Stimulated activated CD8-positive, alpha-beta memory T cell treated with anti-CD3 and anti-CD28 coated beads, Interleukin-15, amount 100 ng/mL, for 24 hours (primary cell): ENCODE measurements around the gene PRAME.
"Not testable (repeated sequence)": the region's sequence is repeated elsewhere in the genome, so short reads cannot be mapped to it uniquely, and the experiment has no call there.

Experiments used
- DNase-seq: peaks from one replicate; pipeline ENCODE4 v3.0.0-alpha.2; 2020; ENCODE audit warnings: low read depth

The PRAME gene

DNA sequence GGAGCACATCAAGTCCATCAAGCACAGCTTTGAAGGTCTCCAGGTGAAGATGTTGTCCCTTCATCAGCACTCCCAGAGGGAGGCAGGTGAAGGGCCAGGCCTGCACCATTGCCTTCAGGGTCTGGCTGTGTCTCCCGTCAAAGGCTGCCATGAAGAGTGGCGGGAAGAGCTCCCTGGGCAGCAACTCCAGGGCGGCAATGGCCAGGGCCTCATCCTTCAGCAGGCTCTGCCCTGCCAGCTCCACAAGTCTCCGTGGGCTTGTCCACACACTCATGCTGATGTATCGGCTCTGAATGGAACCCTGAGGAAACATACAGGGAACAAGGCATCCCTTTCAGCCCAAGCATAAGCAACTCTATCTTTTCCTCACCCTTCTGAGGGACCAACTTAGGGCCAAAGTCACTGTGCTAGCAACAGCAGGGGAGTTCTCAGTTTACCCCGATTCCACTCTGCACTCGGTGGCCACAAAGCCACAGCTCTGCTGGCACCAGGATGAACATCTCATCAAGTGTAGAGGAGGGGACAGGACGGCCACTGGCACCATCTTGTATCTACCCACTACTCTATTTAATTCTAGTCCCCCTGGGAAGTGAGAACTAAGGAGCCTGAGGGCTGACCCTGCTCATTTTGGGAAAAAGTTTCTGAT is 8.2 kb downstream of the PRAME start:
- no peak for DNase-seq

DNA sequence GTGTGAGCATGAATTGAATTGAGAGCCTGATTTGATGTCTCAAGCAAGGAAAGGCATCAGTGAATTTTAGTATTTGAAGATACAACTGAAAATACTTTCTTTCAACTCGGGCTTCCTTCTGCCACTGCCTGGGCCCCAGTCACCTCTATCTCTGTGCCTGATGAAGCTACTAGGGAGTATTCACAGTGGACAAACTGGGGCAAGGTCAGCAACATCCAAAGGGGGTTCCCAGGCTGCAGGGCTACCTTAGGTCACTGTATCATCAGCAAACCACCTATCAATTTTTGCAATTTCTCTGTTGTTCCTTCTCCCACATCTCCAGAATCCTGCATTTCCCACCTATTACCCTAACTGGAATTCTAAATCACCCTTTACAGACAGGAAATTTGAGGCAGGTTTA is 10.2 kb downstream of the PRAME start:
- DNase-seq, result no peak

DNA sequence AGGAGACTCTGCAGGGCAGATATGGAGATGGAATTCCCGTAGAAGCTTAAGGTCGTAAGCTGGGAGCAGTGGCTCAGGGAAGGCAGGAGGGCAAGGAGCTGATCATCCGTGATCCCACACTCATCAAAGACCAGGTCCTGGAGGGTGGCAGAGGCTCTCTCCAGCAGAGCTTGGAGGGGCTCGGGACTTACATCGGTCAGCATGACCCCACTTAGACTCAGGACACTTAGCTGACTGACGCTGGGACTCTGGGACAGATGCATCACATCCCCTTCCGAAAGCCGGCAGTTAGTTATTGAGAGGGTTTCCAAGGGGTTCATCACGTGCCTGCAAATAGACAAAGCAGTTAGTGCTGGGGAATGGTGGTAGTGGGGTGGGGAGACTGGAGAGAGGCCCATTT is 10.7 kb downstream of the PRAME start:
- no peak for DNase-seq

DNA sequence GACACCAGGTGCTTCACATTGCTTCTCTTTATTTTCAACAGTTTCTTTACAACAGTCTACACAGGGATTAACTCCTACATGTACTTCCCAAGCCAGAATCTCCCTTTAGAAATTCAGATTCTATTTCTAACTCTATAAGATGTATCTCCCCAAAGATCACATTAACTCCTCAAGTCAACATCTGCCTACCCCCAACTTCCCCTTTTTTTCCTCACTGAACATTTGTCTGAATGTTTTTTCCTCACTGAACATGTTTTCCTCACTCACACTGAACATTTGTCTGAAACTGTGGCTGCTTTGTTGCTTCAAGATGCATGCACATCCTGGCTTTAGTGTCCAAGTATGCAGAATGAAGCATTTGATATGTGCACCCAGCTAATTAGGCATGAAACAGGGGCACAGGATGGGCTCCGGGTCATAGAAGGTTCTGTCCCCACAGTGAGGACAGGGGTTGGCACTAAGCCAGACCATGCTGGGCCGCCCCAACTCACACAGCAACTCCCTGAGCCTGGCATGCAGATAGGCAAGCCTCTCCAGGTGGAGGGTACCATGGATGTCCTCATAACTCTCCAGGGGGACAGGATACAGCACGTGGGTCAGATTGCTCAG is 11.3 kb downstream of the PRAME start:
- no peak for DNase-seq

DNA sequence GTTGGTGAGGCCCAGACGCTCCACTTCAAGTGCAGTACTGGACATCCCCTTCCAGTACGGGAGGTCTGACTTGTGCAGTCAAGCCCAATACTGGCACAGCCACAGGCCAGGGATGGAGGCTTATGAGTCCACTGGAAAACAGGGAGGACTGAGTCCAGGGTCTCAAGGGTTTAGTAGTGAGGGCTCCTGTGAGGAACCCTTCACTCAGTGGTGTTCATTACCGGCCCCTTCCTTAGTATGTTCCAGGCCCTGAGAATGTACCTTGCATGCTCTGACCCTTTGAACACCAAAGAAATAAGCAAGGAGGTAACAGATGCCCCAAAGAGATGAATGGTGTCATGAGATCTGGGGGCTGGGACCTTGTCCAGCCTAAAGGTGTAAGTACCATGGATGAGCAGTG is 11.8 kb downstream of the PRAME start:
- no peak for DNase-seq

DNA sequence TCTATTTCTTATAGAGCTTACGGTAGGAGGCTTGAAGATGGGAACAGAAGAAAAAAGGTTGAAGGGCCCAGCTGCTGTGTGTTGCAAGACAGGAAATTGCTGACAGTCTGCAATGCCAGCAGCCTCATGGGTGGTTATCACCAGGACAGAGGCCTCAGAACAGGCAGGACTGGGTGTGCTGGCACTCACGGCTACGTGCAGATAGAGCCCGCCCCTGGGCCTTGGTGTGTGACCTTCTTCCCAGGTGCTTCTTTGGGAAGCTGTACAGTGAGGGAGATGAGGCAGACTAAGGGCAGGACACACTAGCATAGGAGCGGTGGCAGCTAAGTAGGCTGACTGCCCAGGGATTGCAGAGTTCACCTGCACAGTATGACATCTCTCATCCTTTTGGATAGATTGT is 12.6 kb downstream of the PRAME start:
- no peak for DNase-seq

DNA sequence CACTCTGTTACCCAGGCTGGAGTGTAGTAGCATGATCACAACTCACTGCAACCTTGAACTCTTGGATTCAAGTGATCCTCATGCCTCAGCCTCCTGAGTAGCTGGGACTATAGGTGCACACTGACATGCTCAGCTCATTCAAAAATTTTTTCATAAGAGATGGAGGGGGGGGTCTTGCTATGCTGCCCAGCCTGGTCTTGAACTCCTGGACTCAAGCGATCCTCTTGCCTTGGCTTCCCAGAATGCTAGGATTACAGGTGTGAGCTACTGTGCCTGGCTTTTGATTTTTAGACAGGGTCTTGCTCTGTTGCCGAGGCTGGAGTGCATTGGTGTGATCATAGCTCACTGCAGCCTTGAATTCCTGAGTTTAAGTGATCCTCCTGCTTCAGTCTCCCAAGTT is 14.0 kb downstream of the PRAME start:
- DNase-seq, result no peak

DNA sequence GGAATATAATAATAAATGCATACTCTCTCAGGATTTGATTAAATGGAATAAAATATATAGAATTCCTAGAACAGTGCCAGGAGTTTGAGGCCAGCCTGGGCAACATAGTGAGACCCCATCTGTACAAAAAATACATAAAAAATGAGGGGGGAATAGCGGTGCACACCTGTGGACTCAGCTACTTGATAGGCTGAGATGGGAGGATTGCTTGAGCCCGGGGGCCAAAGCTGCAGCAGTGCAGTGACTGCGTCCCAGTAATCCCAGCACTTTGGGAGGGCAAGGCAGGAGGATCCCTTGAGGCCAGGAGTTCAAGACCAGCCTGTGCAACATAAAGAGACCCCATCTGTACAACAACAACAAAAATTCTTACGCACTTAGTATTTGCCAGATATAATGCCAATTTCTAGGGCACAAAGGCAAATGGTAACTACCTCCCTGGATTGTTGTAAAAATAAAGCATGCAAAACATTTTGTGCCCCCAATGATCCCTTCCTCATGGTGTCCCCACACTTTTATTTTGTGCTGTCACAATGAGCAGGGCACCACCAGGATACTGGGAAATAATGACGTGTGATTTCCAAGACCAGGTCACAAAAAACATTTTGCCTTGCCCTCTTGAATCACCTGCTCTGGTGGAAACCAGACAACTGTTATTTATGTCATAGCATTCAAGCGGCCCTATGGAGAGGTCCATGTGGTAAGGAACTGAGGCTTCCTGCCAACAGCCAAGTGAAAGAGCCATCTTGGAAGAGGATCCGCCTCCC is 20.7 kb downstream of the PRAME start:
- no peak for DNase-seq

DNA sequence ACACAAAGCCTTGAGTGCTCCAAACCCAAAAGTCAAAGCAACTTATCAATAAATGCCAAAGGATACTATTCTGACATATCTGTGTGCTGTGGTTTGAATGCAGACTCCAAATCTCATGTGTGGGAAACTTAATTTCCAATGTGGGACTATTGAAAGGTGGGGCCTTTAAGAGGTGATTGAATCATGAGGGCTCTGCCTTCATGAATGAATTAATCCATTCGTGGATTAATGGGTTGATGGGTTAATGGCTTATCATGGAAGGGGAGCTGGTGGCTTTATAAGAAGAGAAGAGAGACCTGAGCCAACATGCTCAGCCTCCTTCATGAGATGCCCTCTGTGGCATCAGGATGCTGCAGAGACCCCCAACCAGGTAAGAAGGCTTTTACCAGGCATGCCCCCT is 22.1 kb downstream of the PRAME start:
- no peak for DNase-seq

DNA sequence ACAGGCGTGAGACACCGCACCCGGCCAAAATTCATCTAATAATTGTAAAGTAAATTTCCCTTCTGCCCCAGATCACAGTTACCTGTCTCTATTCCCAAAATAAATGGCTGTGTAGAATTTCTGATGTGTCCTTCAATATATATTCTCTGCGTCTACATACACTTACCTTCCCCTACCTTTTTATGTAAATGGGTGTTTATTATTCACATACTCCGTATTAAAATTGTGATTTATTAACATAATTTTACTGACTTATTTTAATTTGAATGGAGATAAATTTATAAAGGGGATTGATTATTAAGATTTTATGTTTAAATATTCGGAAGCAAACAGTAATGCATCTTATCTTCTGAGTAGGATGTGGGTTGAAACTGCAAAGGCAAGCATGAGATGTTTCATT is 22.6 kb downstream of the PRAME start:
- no peak for DNase-seq

DNA sequence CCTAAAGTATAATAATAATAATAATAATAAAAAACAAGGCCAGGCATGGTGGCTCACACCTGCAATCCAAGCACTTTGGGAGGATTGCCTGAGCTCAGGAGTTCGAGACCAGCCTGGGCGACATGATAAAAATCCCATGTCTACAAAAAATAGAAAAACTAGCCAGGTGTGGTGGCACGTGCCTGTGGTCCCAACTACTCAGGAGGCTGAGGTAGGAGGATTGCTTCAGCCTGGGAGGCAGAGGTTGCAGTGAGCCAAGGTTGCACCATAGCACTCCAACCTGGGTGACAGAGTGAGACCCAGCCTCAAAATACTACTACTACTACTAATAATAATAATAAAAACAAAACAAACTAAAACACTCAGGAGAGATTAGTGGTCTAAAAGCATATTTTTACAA is 23.4 kb downstream of the PRAME start:
- DNase-seq, result no peak

DNA sequence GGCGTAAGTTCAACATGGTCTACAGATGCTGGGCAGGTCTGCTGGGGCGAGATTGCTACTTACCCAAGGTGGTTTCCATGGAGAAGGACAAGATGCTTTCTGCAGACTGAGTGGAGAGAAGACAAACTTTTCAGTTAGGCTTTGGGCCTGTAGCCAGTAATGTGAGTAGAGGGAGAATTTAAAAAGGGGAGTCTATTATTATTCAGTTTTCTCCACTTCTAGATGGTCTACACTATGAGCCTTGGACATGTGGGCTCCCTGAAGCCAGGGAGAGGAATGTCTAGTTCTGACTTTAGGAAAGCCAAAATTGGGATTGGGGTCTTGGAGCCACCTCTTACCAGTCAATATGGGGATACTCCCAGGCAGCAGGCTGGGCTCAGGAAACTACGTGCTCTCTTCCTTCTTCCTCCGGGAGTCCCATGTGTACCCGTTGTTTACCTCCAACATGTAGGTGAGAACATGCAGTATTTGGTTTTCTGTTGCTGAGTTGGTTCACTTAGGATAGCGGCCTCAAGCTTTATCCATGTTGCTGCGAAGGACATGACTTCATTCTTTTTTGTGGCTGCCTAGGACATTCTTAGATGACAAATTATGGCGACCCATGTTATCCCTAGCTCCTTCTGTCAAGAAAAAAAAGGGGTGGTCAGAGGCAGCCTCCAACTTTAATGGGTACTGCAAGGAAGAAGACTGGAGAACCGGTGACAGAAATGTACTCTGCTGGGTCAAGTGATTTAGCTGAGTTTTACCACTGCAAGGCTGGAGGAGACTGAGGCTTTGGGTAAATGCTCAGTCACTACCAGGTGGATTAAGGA is 24.3 kb downstream of the PRAME start:
- DNase-seq, result no peak

DNA sequence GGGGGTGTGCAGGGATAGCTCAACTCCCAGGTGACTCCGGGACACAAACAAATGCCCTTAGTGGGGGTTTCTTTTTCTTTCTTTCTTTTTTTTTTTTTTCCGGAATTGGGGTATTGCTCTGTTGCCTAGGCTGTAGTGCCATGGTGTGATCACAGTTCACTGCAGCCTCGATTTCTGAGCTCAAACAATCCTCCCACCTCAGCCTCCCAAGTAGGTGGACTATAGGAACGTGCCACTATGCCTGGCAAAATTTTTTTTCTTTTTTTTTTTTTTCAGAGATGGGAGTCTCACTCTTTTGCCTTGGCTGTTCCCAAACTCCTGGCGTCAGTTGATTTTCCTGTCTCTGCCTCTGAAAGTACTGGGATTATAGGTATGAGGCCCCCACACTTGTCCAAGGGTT is 25.2 kb downstream of the PRAME start:
- DNase-seq, result no peak

DNA sequence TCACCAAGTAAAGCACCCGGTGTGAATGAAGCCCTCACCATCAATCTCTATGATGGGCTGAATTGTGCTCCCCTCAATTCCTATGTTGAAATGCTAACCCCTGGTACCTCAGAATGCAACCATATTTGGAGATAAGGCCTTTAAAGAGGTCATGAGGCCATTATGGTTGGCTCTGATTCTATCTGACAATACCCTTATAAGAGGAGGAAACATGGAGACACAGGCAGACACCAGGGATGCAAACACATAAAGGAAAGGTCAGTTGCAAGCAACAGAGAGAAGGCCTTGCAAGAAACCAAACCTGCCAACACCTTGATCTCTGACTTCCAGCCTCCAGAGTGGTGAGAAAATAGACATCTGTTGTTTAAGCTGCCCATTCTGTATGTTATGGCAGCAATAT is 25.6 kb downstream of the PRAME start:
- DNase-seq, result no peak

DNA sequence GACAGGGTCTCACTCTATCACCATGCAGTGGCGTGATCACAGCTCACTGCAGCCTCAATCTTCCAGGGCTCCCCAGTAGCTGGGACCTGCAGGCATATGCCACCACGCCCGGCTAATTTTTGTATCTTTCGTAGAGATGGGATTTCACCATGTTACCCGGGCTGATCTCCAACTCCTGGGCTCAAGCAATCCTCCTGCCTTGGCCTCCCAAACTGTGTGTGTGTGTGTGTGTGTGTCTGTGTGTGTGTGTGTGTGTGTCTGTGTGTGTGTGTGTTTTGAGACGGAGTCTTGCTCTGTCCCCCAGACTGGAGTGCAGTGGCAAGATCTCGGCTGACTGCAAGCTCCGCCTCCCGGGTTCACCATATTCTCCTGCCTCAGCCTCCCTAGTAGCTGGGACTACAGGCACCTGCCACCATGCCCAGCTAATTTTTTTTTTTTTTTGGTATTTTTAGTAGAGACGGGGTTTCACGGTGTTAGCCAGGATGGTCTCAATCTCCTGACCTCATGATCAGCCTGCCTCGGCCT is 26.5 kb downstream of the PRAME start:
- not testable (repeated sequence) for DNase-seq

DNA sequence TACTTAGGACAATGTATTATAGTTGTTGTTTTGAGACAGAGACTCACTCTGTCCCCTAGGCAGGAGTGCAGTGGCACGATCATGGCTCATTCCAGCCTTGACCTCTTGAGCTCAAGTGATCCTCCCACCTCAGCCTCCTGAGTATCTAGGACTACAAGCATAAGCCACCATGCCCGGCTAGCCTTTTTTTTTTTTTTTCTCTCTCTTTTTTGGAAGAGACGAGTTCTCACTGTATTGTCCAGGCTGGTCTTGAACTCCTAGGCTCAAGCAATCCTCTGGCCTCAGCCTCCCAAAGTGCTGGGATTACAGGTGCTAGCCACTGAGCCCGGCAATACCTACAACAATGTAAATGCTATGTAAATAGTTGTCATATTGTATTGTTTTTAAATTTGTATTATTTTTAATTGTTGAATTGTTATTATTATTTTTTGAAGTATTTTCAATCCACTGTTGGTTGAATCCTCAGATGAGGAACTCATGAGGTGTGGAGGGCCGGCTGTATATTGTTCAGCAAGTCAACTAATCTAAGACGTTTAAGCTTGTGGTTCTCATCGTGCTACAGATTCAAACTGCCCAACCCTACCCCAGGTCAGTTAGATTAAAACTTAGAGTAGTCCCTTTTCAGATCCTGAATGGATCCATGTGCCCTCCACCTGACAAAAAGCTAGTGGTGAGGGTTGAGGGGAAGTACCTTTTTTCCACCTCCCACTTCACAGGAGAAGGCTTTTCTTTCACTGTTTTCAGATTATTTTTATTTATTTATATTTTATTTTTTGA is 27.1 kb downstream of the PRAME start:
- no peak for DNase-seq

DNA sequence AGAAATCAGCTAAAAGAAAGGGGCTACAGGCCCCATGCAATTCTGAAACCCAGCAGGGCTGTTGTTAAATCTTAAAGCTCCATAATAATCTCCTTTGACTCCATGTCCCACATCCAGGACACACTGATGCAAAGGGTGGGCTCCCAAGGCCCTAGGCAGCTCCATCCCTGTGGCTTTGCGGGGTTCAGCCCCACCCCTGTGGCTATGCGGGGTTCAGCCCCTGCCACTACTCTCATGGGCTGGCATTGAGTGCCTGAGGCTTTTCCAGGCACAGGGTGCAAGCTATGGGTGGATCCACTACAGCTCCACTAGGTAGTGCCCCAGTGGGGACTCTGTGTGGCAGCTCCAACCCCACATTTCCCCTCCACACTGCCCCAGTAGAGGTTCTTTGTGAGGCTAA is 30.3 kb downstream of the PRAME start:
- DNase-seq, result no peak

DNA sequence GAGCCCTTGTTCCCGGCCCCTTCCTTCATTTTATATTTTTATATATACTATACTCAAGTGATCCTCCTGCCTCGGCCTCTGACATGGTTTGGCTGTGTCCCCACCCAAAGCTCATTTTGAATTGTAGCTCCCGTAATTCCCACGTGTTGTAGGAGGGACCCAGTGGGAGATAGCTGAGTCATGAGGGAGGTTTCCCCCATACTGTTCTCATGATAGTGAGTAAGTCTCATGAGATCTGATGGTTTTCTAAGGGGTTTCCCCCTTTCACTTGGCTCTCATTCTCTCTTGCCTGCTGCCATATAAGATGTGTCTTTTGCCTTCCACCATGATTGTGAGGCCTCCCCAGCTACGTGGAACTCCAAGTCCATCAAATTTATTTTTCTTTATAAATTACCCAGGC is 31.8 kb downstream of the PRAME start:
- no peak for DNase-seq

DNA sequence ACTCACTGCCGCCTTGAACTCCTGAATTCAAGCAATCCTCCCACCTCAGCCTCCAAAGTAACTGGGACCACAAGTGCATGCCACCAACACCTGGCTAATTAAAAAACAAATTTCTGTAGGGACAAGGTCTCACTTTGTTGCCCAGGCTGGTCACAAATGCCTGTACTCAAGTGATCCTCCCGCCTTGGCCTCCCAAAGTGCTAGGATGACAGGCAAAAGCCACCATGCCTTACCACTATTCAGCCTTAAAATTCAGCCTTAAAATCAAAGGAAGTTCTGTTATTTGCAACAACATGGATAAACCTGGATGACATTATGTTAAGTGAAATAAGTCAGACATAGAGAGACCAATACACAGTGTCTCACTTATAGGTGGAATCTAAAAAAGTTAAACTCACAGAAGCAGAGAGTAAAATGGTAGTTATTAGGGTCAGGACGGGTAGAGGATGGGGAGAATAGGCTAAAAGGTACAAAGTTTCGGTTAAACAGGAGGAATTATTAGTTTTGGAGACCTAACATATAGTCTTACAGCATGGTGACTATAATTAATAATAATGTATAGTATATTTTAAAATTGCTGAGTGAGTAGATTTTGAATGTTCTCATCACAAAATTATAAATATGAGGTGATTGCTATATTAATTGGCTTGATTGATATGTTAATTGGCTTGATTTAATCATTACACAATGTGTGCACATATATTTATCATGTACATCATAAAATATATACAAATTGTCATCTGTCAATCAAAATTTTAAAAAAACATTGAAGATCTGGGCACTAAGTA is 32.7 kb downstream of the PRAME start:
- DNase-seq, result no peak

DNA sequence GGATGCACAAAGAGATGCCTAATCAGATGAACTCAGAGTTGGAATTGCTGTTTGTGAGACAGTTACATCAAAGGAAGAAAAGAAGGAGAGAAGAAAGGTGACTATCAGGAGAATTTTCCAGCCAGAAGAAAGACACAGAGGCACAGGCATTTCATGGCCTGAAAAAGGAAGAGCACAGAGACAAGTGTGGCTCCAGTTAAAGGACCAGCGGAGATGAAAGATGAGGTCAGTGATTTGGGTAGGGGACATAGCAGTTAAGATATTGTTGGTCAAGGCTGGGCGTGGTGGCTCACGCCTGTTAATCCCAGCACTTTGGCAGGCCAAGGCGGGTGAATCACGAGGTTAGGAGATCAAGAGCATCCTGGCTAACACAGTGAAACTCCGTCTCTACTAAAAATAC is 35.6 kb downstream of the PRAME start:
- DNase-seq, result no peak

DNA sequence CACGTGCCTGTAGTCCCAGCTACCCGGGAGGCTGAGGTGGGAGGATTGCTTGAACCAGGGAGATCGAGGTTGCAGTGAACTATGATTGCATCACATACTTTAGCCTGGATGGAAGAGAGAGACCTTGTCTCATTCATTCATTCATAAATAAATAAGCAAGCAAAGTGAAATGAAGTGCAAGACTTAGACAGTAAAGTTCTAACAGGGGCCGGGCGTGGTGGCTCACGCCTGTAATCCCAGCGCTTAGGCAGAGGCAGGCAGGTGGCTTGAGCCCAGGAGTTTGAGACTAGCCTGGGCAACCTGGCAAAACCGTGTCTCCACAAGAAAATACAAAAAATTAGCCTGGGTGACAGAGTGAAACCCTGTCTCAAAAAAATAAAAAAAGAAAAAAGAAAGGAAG is 37.4 kb downstream of the PRAME start:
- no peak for DNase-seq
